ENCODE results near the gene FOXJ3. TPM values are rescaled to one million over a fixed set of nuclear protein-coding genes. Genes with fewer than 3 reads are reported as not detected.
A peak's percentile ranks its signal among the peaks of the same experiment; 100 is the strongest.

The FOXJ3 gene
- total and polyA plus RNA-seq, 2 of the 13 experiments (the other 11 are each of a cell fraction or from before 2014, with no cell fraction given), result 16.6 to 48.5 TPM

GRCh38 chr1:42334240-42335049 is 590 bp downstream of the FOXJ3 start (continued):
- TF ChIP-seq RFXANK (CRISPR knock-in tag; IDR thresholded peaks at IDR 0.05) (no peak), ZNF224 (CRISPR knock-in tag; IDR thresholded peaks at IDR 0.05) (no peak)

- Histone ChIP-seq H3K36me3 (replicated peaks in 1 of 2; ENCODE audit: control insufficient read depth in 1 of 2, insufficient read depth in 2 of 2, low read length in 2 of 2) (no peaks in the 10 kb centered on the region), H3K27ac (ENCODE audit: extremely low read length, insufficient read depth, low read length) (peak overlapping the region; percentile 93), H3K79me2 (ENCODE audit: insufficient read depth, low read length) (peaks cover 60% of the 10 kb centered on the region), H3K27me3 (ENCODE audit: control insufficient read depth in 1 of 2, insufficient read depth in 2 of 2, low read length in 2 of 2) (no peaks in the 10 kb centered on the region; a peak in 1 of 5 replicates), H3K4me2 (ENCODE audit: low read depth, low read length) (peak overlapping the region; percentile 75), H3K4me1 (ENCODE audit: insufficient read depth, low read length) (peaks cover 50% of the 10 kb centered on the region), H3K9me3 (ENCODE audit: low read length) (no peaks in the 10 kb centered on the region), H3K4me3 (replicated peaks in 1 of 3; ENCODE audit: insufficient read depth in 1 of 3, low read depth in 2 of 3, low read length in 3 of 3) (peak overlapping the region; percentile 86 to 97 (median 95)), H2AFZ (ENCODE audit: low read length) (no peak overlapping the region), H4K20me1 (ENCODE audit: insufficient read depth, low read length) (peaks cover 42% of the 10 kb centered on the region), H3K9ac (ENCODE audit: insufficient read depth, low read depth, low read length) (peak overlapping the region; percentile 92)
- DNase-seq (ENCODE audit: low spot score) (no peak), FAIRE-seq (no peak), ATAC-seq (no peak)
- intact Hi-C loops (cut with micrococcal nuclease; ENCODE audit: unreplicated experiment), result loop anchor here (10.0 kb wide), 1 partner anchor 411 kb away; the partner anchor contains the start of gene CLDN19
- in situ Hi-C loops (cut with HindIII; ENCODE audit: extremely low pct_ligation_motif_present, low pct_unique_long_range_greater_than_20kb), result loop anchor here (25.0 kb wide), 1 partner anchor 404 kb away; the partner anchor contains the start of gene CLDN19
- TSS peak; percentile 49 for BruUV-seq (replicated peaks)
- 2% methylated on average over 6 of the region's 6 CpGs for WGBS (ENCODE audit: low lambda C conversion rate)
- CTCF ChIA-PET (ENCODE audit: low intra/inter-chr PET ratio, low total read pairs), result no interaction called here
- POLR2A ChIA-PET, result interaction anchor here (0.8 to 1.7 kb wide), 4 partner anchors 8 to 349 kb away, joined by 4 to 9 read pairs (median 5); no protein-coding TSS in a partner anchor
- 0 out of 2 replicates have a peak, but pooled peaks have one; percentile 0 for TF ChIP-seq ZNF709 (CRISPR knock-in tag; IDR thresholded peaks at IDR 0.05)
- 0 out of 2 replicates have a peak, but pooled peaks have one; percentile 7 for TF ChIP-seq ZGPAT (CRISPR knock-in tag; IDR thresholded peaks at IDR 0.05)
- peak; percentile 27; the same call in 1 of the 2 replicates for TF ChIP-seq ATF7 (IDR thresholded peaks at IDR 0.05)
- no peak for TF ChIP-seq ATF7 (CRISPR knock-in tag; IDR thresholded peaks at IDR 0.05)
- 0 out of 2 replicates have a peak, but pooled peaks have one; percentile 35 for TF ChIP-seq JUNB (CRISPR knock-in tag; IDR thresholded peaks at IDR 0.05; ENCODE audit: borderline replicate concordance)
- 0 out of 2 replicates have a peak, but pooled peaks have one; percentile 9 for TF ChIP-seq ZNF234 (CRISPR knock-in tag; conservative IDR thresholded peaks at IDR 0.05)
- TF ChIP-seq GATAD1 (CRISPR knock-in tag; IDR thresholded peaks at IDR 0.05), result no peak
- TF ChIP-seq MIER2 (CRISPR knock-in tag; IDR thresholded peaks at IDR 0.05), result 0 out of 2 replicates have a peak, but pooled peaks have one; percentile 22
- no peak for TF ChIP-seq ZNF879 (CRISPR knock-in tag; IDR thresholded peaks at IDR 0.05)
- no peak for TF ChIP-seq RERE (CRISPR knock-in tag; IDR thresholded peaks at IDR 0.05; ENCODE audit: low read depth)
- 0 out of 2 replicates have a peak, but pooled peaks have one; percentile 11 for TF ChIP-seq SNAI1 (CRISPR knock-in tag; IDR thresholded peaks at IDR 0.05; ENCODE audit: borderline replicate concordance)
Observed at GRCh38 chr1:42333662-42334239, 1.3 kb downstream of the FOXJ3 start.
